Cardiac fibroblast (primary cell): Measurements from ENCODE around the gene SNX5.

Source experiments
- DNase-seq, 2 donors: peaks; one replicate each; pipeline versions ENCODE4 v3.0.0 to v3.0.0-alpha.2; 2010; ENCODE audit warnings: low read depth in 2 of 2
- H3K4me3 ChIP-seq, 2 donors: replicated peaks in 1 of 2; 1 replicate in 1 of 2; 2 replicates in 1 of 2; pipeline ENCODE4 v1.5.1; 2011; ENCODE audit warnings: low read depth in 2 of 2, low read length in 2 of 2, mild to moderate bottlenecking in 2 of 2, moderate library complexity in 1 of 2
- CTCF ChIP-seq: IDR thresholded peaks from one replicate; pipeline ENCODE4 v1.5.1; 2011; ENCODE audit warnings: low read depth, mild to moderate bottlenecking, low read length, inconsistent platforms

Gene SNX5

GRCh38 chr20:17893445-17893844, 75.1 kb downstream of the SNX5 start:
- no peak for TF ChIP-seq CTCF
- no peak overlapping the region for H3K4me3 ChIP-seq
- DNase-seq: no peak

GRCh38 chr20:17892189-17892938, 76.2 kb downstream of the SNX5 start:
- no peak overlapping the region for H3K4me3 ChIP-seq
- no peak for DNase-seq
- no peak for TF ChIP-seq CTCF
